K562 (cell line): ENCODE measurements around the gene HSD17B3. TPM values are rescaled to one million over a fixed set of nuclear protein-coding genes. Genes with fewer than 3 reads are reported as not detected.

ENCODE experiments used
- ATAC-seq: fragments of 200-7000 bp; cut with Tn5 transposase; 3 replicates; pipeline ENCODE4 v1.9.1; 2020; ENCODE audit warnings: moderate library complexity
- BruUV-seq: library from RNA; stranded (reverse); fragments of 400-500 nt; replicated peaks from 2 replicates; lab custom pipeline; 2021; lab: Mats Ljungman, UMichigan
- CTCF ChIA-PET: fragments of 300-600 bp; formaldehyde crosslinking; extraction: SDS; loops from one replicate; lab custom pipeline; 2021; ENCODE audit warnings: low intra/inter-chr PET ratio; lab: Yijun Ruan, JAX
- POLR2A ChIA-PET: fragments of 300-600, 350-650 bp; sonication (Branson Sonifier 250); formaldehyde crosslinking; extraction: SDS; loops from one replicate; lab custom pipeline; 2021; ENCODE audit warnings: antibody characterized with exemption, inconsistent platforms; lab: Yijun Ruan, JAX
- DNase-seq, 4 experiments: peaks; one replicate each; pipeline versions ENCODE4 v3.0.0 to v3.0.0-alpha.2; 2011 to 2018; ENCODE audit warnings: low spot score in 3 of 4, mixed read lengths in 3 of 4; ENCODE audit errors: extremely low read depth in 1 of 4
- FAIRE-seq: peaks from 2 replicates; lab custom pipeline; 2011; peaks lifted over from hg19 to GRCh38; lab: Jason Lieb, UNC
- H2AFZ ChIP-seq: 2 replicates; pipeline ENCODE4 v1.6.0; 2011; ENCODE audit warnings: low read depth, low read length, control low read depth, inconsistent platforms
- H3K27ac ChIP-seq: fragments of 200-600 bp; 3 replicates; pipeline ENCODE4 v1.8.0; 2011; ENCODE audit warnings: low read depth, mild to moderate bottlenecking, control low read depth, inconsistent platforms, low read length, moderate library complexity, mixed read lengths; ENCODE audit errors: extremely low read depth
- H3K27me3 ChIP-seq, 2 experiments: fragments of 300-600 bp in 1 of 2; 2 replicates in 1 of 2; 3 replicates in 1 of 2; pipeline versions ENCODE4 v1.6.0 to v1.8.0; 2011; ENCODE audit warnings: inconsistent platforms in 2 of 2, low read length in 2 of 2, mild to moderate bottlenecking in 1 of 2, mixed read lengths in 1 of 2, moderate library complexity in 1 of 2; ENCODE audit not compliant: control insufficient read depth in 2 of 2, insufficient read depth in 2 of 2
- H3K36me3 ChIP-seq: fragments of 300-600 bp; 3 replicates; pipeline ENCODE4 v1.8.0; 2011; ENCODE audit warnings: mild to moderate bottlenecking, low read length, inconsistent platforms; ENCODE audit not compliant: control insufficient read depth, insufficient read depth
- H3K4me1 ChIP-seq, 2 experiments: fragments of 200-600 bp in 1 of 2; replicated peaks in 1 of 2; 2 replicates in 1 of 2; 3 replicates in 1 of 2; pipeline versions ENCODE4 v1.5.1 to v1.8.0; 2011; ENCODE audit warnings: inconsistent platforms in 2 of 2, low read length in 2 of 2, mild to moderate bottlenecking in 1 of 2, mixed read lengths in 1 of 2, moderate library complexity in 1 of 2; ENCODE audit not compliant: control insufficient read depth in 2 of 2, insufficient read depth in 2 of 2
- H3K4me2 ChIP-seq: 2 replicates; pipeline ENCODE4 v1.6.1; 2011; ENCODE audit warnings: low read length, control low read depth, inconsistent platforms, mixed read lengths; ENCODE audit not compliant: insufficient read depth
- H3K4me3 ChIP-seq: fragments of 200-600 bp; sonication (generic), shearing (Covaris generic); 2 replicates; pipeline ENCODE4 v1.5.1; 2016; ENCODE audit warnings: control low read depth, inconsistent platforms
- H3K79me2 ChIP-seq: fragments of 200-600 bp; 3 replicates; pipeline ENCODE4 v1.8.0; 2011; ENCODE audit warnings: low read length, inconsistent platforms; ENCODE audit not compliant: control insufficient read depth, insufficient read depth
- H3K9ac ChIP-seq, 2 experiments: 2 replicates each; pipeline versions ENCODE4 v1.6.0 to v1.6.1; 2011; ENCODE audit warnings: low read depth in 2 of 2, low read length in 2 of 2, control low read depth in 1 of 2, inconsistent platforms in 1 of 2, mild to moderate bottlenecking in 1 of 2, mixed read lengths in 1 of 2; ENCODE audit not compliant: insufficient read depth in 1 of 2
- H3K9me1 ChIP-seq: one replicate; pipeline ENCODE4 v1.6.0; 2011; ENCODE audit warnings: inconsistent platforms, mild to moderate bottlenecking, low read length, moderate library complexity; ENCODE audit not compliant: control insufficient read depth, insufficient read depth
- H3K9me3 ChIP-seq: replicated peaks from 2 replicates; pipeline ENCODE4 v1.5.1; 2011; ENCODE audit warnings: low read depth, low read length, inconsistent platforms; ENCODE audit not compliant: control insufficient read depth, insufficient read depth
- H4K20me1 ChIP-seq: replicated peaks from 2 replicates; pipeline ENCODE4 v1.6.1; 2011; ENCODE audit warnings: low read length, inconsistent platforms, mixed read lengths; ENCODE audit not compliant: control insufficient read depth, insufficient read depth
- CEBPB ChIP-seq: fragments of 450-650 bp; IDR thresholded peaks from 2 replicates; pipeline ENCODE4 v1.6.1; 2016; ENCODE audit warnings: missing genetic modification characterization, missing compliant biosample characterization
- TEAD4 ChIP-seq, 2 experiments: sonication (generic) in 1 of 2; formaldehyde crosslinking in 1 of 2; IDR thresholded peaks; 2 replicates each; pipeline versions ENCODE4 v1.6.1 to v1.8.0; 2012 to 2022; ENCODE audit warnings: borderline replicate concordance in 1 of 2, inconsistent platforms in 1 of 2, low read length in 1 of 2, mild to moderate bottlenecking in 1 of 2, missing genetic modification reagents in 1 of 2
- WGBS: fragments of 100-300 bp; shearing (Covaris generic); methylation state at CpG from one replicate; pipeline ENCODE4 v1.1.6; 2016; ENCODE audit warnings: low coverage, mixed read lengths; ENCODE audit not compliant: insufficient coverage; ENCODE audit errors: missing lambda C conversion rate; 5-methylcytosine and 5-hydroxymethylcytosine counted together
- in situ Hi-C: fragments of 300-500 bp; cut with MboI; formaldehyde crosslinking; loops from 4 replicates; pipeline ENCODE4 v1.15.0; 2018; ENCODE audit warnings: inconsistent platforms, mixed read lengths
- intact Hi-C: fragments of 100-400 bp; cut with micrococcal nuclease; formaldehyde crosslinking; loops from 2 replicates; pipeline ENCODE4 v1.14.2; 2022
- polyA plus RNA-seq, 8 experiments: library from polyadenylated mRNA; depleted of rRNA in 4 of 8; stranded (reverse) in 5 of 8; unstranded in 3 of 8; fragments of >200 nt; fragmentation: Nextera tagmentation in 2 of 8; fragmentation: Illumina TruSeq in 1 of 8; extraction: Ambion mirVana in 2 of 8; extraction: Trizol in 1 of 8; gene quantifications; 2 replicates each; pipeline versions ENCODE4 v1.2.1 to v1.2.3, GENCODE V29; 2011 to 2014; ENCODE audit warnings: inconsistent platforms in 1 of 8, missing spikeins in 1 of 8
- total RNA-seq, 7 experiments: library from RNA; depleted of rRNA in 6 of 7; stranded (reverse); fragments of >200 nt in 6 of 7; fragmentation: Illumina TruSeq in 2 of 7; extraction: Trizol in 2 of 7; gene quantifications; 2 replicates each; pipeline versions ENCODE4 v1.2.1 to v1.2.3, GENCODE V29; 2011 to 2021; ENCODE audit warnings: low replicate concordance in 1 of 7

Gene HSD17B3
- total and polyA plus RNA-seq, 9 of the 15 experiments (the other 6 are each of a cell fraction or from before 2014, with no cell fraction given): not detected

DNA sequence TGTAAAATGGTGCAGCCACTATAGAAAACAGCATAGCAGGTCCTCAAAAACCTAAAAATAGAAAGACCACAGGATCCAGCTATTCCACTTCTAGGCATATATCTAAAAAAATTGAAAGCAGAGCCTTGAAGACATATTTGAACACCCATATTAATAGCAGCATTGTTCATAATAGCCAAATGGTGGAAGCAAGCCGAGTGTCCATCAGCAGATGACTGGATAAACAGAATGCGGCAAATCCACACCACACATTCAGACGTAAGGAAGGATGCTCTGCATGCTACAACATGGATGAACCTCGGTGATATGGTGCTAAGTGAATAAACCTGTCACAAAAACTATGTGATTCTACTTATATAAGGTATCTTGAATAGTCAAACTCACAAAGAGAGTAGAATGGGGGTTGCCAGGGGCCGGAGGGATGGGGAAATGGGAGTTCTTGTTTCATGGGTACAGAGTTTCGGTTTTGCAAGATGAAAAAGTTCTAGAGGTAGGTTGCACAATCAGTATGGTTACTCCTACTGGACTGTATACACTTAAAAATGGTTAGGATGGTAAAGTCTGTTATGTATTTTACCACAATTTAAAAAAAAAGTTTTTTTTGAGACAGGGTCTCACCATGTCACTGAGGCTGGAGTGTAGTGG lies 17.1 kb upstream of the HSD17B3 start:
- ChIA-PET POLR2A (interaction anchor here (1.3 kb wide), 1 partner anchor 7 kb away, joined by 3 read pairs; no protein-coding TSS in a partner anchor), CTCF (no interaction called here)
- Histone ChIP-seq H3K4me3 (no peak overlapping the region), H3K9me1 (no peaks in the 10 kb centered on the region), H3K4me2 (no peak overlapping the region), H3K36me3 (no peaks in the 10 kb centered on the region), H3K9ac (no peak overlapping the region), H3K27me3 (peaks cover 0 to 7% of the 10 kb centered on the region in 2 experiments; a peak in 2 of 5 replicates), H2AFZ (no peak overlapping the region), H4K20me1 (no peaks in the 10 kb centered on the region), H3K79me2 (no peaks in the 10 kb centered on the region), H3K4me1 (no peaks in the 10 kb centered on the region), H3K27ac (no peak overlapping the region), H3K9me3 (no peaks in the 10 kb centered on the region)
- DNase-seq (no peak), ATAC-seq (no peak), FAIRE-seq (no peak)
- BruUV-seq: no TSS peak
- in situ Hi-C loops (no loop called here), intact Hi-C loops (loop anchor here (5.0 kb wide), 3 partner anchors 72 to 348 kb away; no protein-coding TSS in a partner anchor)
- TF ChIP-seq TEAD4 (IDR thresholded peaks at IDR 0.05; ENCODE audit: low read length) (no peak), TEAD4 (CRISPR knock-in tag; IDR thresholded peaks at IDR 0.05; ENCODE audit: borderline replicate concordance) (no peak), CEBPB (tag) (0 out of 2 replicates have a peak, but pooled peaks have one; percentile 24)
- 41% methylated on average over 6 of the region's 6 CpGs for WGBS
